HT1080 (cell line): Measurements from ENCODE around the gene PIK3R3. TPM values are rescaled to one million over a fixed set of nuclear protein-coding genes. Genes with fewer than 3 reads are reported as not detected.

Experiments used
- DNase-seq: peaks from one replicate; pipeline ENCODE4 v3.0.0-alpha.2; 2015; ENCODE audit warnings: low read depth
- small RNA-seq: library from RNA; depleted of rRNA; stranded (forward); fragments of <200 nt; gene quantifications from one replicate; pipeline ENCODE3, GENCODE V24; 2014
- total RNA-seq: library from RNA; depleted of rRNA; stranded (reverse); fragments of >200 nt; shearing (Covaris generic); gene quantifications from 2 replicates; pipeline ENCODE4 v1.2.3, GENCODE V29; 2014; rRNA removed

Gene PIK3R3
- total RNA-seq, 1 experiment from 2014 or later = 2.6 TPM

DNA sequence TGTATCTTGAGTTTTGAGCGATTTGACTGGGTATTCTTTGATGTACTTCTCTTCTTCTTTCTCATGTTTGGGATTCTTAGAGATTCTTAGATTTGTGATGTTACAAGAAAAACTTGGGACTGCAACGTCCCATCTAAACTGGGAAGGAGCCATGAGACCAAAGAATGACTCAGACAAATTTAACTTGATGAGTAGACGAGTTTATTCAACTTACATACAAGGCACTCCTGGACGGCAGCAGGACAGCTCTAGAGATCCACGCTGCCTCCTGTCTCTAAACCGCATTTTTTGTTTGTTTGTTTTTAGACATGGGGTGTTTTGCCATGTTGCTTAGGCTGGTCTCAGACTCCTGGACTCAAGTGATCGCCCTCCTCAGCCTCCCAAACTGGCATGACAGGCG lies 137.1 kb downstream of the PIK3R3 start:
- DNase-seq = peak; percentile 36

DNA sequence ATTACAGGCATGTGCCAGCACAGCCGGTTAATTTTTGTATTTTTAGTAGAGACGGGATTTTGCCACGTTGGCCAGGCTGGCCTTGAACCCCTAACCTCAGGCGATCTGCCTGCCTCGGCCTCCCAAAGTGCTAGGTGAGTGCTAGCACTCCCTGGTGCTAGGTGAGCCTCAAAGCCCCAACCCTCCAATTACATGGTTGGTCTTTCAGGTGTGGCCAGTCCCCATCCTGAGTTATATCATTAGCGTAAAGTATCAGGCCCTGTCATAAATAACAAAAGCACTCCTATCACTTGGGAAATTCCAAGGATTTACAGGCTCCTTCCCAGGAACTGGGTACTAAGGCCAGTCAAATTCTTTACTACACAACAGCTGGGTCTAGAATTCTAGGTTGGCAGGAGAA lies 138.0 kb downstream of the PIK3R3 start:
- DNase-seq = no peak

Small RNA genes lying within 50 kb of the gene (small RNA-seq; reads per million reads assigned to genes)
- gene AL358075.3 = not detected
- not detected for gene AL672043.1

Other genes starting within 250 kb of the PIK3R3 start
- 0.77 and 2.4 TPM in 2 replicates for gene TSPAN1, start 42.5 kb upstream of the PIK3R3 start, total RNA-seq
- not detected in 2 replicates for gene P3R3URF, start 43.9 kb upstream of the PIK3R3 start, total RNA-seq
- 101 and 110 TPM in 2 replicates for gene POMGNT1, start 65.8 kb upstream of the PIK3R3 start, total RNA-seq
- gene LURAP1, start 70.7 kb upstream of the PIK3R3 start, total RNA-seq = 0.40 and 0.63 TPM in 2 replicates
- 12.2 and 17.6 TPM in 2 replicates for gene RAD54L, start 115.1 kb upstream of the PIK3R3 start, total RNA-seq
- gene LRRC41, start 171.0 kb upstream of the PIK3R3 start, total RNA-seq = 92.6 and 103 TPM in 2 replicates
- gene UQCRH, start 171.1 kb upstream of the PIK3R3 start, total RNA-seq = 681 and 1,071 TPM in 2 replicates
- 14.9 and 19.8 TPM in 2 replicates for gene NSUN4, start 208.2 kb upstream of the PIK3R3 start, total RNA-seq